ENCODE data around the gene NLRX1.
"Not testable (repeated sequence)": the region's sequence is repeated elsewhere in the genome, so short reads cannot be mapped to it uniquely, and the experiment has no call there.

The NLRX1 gene

DNA sequence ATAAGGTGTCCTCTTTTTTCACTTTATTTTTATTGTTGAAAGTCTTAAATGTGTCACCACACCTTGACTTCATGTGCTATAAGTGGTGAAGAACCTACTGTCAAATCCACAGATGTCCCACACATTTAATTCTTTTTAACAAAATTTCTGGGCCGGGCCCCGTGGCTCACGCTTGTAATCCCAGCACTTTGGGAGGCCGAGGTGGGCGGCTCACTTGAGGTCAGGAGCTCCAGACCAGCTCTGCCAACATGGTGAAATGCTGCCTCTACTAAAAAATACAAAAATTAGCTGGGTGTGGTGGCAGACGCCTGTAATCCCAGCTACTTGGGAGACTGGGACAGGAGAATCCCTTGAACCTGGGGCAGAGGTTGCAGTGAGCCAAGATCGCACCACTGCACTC lies 40.7 kb downstream of the NLRX1 start:
- DNase-seq = no peak

DNA sequence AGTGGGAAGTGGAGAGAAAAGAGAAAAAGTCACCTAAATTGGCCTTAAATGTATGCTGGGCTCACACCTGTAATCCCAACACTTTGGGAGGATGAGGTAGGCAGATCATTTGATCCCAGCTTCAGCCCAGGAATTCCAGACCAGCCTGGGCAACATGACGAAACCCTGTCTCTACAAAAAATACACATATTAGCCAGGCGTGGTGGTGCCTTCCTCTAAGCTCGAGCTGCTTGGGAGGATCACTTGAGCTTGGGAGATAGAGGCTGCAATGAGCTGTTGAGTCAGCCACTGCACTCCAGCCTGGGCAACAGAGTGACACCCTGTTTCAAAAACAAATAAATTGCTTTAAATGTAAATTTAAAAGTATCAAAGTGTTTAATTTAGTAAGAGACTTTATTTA lies 41.5 kb downstream of the NLRX1 start:
- no peak for DNase-seq

DNA sequence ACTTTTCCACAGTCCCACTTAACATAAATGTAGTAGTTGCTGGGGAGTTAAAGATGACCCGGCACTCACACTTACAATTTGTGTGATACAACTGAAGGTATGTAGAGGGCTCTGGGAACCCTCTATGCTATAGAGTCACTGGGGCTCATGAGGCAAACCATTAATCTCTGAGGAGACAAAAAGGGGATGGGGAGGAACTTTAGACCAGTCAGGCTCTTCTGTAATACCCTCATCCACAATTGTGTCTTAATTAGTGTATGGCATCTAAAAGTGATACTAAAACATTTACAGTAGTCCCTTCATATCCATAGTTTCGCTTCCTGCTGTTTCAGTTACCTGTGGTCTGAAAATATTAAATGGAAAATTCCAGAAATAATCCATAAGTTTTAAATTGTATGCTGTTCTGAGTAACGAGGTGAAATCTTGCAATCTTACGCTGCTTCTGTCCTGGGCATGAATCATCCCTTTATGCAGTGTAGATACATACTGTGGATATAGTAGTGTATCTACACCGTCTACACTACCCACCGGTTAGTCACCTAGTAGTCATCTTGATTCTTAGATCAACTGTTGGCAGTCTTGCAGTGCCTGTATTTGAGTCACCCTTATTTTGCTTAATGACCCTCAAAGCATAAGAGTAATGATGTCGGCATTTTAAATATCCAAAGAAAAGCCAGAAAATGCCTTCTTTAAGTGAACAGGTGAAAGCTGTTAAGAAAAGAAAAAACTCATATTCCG lies 49.8 kb downstream of the NLRX1 start:
- no peak for DNase-seq

DNA sequence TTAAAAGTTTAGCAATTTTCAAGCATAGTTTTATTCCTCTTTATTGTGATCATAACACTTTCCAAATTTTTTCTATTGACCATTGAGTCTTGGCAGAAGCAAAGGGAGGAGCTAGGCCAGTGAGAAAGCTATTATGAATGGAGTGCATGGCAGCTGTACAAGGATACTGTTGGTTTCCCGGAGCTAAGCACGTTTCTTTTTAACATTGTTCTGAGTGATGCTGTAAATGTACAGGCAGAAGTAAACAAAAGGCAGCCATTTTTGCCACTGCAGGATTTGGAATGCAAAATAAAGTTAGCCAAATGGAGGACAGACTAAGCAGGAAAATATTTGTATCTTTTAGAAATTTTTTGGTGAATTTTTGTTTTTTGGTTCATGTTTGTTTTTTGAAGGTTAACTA lies 53.8 kb downstream of the NLRX1 start:
- no peak for DNase-seq

DNA sequence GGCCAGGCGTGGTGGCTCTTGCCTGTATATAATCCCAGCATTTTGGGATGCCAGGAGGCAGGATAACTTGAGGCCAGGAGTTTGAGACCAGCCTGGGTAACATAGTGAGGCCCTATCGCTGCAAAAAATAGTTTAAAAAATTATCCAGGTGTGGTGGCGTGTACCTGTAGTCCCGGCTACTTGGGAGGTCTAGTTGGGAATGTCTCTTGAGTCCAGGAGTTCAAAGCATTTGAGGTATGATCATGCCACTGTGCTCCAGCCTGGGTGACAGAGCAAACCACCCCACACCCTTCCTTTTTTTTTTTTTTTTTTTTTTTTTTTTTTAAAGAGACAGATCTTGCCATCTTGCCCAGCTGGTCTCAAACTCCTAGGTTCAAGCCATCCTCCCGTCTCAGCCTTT lies 54.4 kb downstream of the NLRX1 start:
- DNase-seq = no peak

DNA sequence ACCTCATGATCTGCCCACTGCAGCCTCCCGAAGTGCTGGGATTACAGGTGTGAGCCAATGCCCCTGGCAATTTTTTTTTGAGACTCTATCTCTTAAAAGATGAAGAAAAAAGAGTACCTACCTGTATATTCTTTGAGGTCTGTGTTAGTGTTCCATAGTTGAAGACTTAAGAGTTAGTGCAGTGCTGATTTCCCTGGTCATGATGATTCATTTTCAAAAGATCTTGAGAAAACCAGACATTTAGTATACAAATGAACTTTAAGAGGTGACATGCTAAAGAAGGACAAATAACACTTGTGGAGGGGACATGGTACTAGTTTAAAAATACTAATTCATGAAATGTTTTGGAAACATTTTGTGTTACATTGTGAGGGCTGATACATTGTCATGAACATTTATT lies 55.3 kb downstream of the NLRX1 start:
- no peak for DNase-seq

DNA sequence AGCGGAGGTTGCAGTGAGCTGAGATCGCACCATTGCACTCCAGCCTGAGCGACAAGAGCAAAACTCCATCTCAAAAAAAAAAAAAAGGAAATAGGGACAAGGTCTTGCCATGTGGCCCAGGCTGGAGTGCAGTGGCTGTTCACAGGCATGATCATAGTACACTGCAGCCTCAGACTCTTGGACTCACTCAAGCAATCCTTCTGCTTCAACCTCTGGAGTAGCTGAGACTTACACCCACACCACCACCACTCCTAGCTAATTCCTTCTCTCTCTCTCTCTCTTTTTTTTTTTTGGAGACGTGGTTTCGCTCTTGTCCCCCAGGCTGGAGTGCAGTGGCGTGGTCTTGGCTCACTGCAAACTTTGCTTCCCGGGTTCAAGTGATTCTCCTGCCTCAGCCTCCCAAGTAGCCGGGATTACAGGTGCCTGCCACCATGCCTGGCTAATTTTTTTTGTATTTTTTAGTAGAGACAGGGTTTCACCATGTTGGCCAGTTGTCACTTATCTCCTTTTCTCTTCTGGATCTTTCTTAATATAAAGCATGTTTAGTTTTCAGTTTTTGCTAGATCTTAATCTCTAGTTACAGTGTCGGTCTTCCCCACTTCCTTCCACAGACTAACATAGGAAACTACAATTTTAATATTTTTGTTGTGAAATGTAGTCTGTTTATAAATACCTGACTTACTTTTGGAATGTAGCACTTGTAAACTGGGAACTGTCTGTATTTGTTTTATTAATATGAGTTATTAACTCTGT lies 60.2 kb downstream of the NLRX1 start:
- not testable (repeated sequence) for DNase-seq

DNA sequence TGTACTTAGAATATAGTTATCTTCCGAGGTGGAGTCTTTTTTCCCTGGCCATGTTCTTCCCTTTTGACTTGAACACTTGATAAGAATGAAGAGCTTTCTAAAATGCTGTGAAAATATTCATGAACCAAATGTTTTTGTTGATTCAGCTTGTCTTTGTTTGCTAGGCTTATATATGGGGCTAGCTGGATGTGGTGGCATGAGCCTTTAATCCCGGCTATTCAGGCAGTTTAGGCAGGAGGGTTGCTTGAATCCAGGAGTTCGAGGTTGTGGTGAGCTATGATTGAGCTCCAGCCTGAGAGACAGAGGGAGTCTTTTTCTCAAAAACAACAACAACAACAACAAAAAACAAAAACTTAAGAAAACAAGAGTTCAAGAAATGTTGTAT lies 60.8 kb downstream of the NLRX1 start:
- peak; percentile 21 for DNase-seq

DNA sequence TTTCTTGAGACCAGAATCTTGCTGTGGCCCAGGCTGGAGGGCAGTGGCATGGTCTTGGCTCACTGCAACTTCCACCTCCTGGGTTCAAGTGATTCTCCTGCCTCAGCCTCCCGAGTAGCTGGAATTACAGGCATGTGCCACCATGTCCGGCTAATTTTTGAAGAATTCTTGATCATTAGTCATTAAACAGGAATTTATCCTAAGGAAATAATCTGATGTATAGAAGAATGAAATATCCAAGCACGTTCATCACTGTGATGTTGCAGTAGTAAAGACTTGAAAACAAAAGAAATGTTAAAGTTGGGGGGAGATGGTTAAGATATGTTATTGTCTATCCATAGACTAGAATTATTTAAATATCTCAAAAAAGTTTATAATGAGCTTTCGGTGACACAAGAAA lies 61.2 kb downstream of the NLRX1 start:
- DNase-seq = no peak
